ENCODE measurements around the gene IFIH1. TPM values are rescaled to one million over a fixed set of nuclear protein-coding genes. Genes with fewer than 3 reads are reported as not detected.

The IFIH1 gene
- total RNA-seq, 1 experiment from 2014 or later: 4.5 TPM

GRCh38 chr2:162297925-162298552 lies 20.4 kb downstream of the IFIH1 start:
- no TSS peak for BruUV-seq (replicated peaks)
- H3K27me3 Mint-ChIP-seq (ENCODE audit: insufficient read depth, unreplicated experiment): no peaks in the 10 kb centered on the region
- DNase-seq (ENCODE audit: unreplicated experiment): peak; percentile 83
- H3K9me3 Mint-ChIP-seq (ENCODE audit: unreplicated experiment): no peaks in the 10 kb centered on the region
- peak; percentile 75 for TF ChIP-seq CTCF (IDR thresholded peaks at IDR 0.05; ENCODE audit: unreplicated experiment)
- H3K4me3 Mint-ChIP-seq (ENCODE audit: unreplicated experiment): no peak overlapping the region
- ChIA-PET POLR2A (interaction anchor here (0.5 to 3.5 kb wide), 10 partner anchors 12 to 385 kb away, joined by 3 to 21 read pairs (median 4); partner anchors contain the start of gene FAP), CTCF (interaction anchor here (0.5 to 24.0 kb wide), 44 partner anchors 8 to 991 kb away, joined by 3 to 639 read pairs (median 4); partner anchors contain the start of gene GCG)
- intact Hi-C loops (cut with micrococcal nuclease): loop anchor here (1.0 kb wide), 2 partner anchors 37 to 77 kb away; no protein-coding TSS in a partner anchor
- peaks cover 5% of the 10 kb centered on the region for H3K4me1 Mint-ChIP-seq (ENCODE audit: insufficient read depth, unreplicated experiment)
- H3K27ac Mint-ChIP-seq (ENCODE audit: low read depth, unreplicated experiment): no peak overlapping the region
- H3K36me3 Mint-ChIP-seq (ENCODE audit: insufficient read depth, unreplicated experiment): no peaks in the 10 kb centered on the region

DNA sequence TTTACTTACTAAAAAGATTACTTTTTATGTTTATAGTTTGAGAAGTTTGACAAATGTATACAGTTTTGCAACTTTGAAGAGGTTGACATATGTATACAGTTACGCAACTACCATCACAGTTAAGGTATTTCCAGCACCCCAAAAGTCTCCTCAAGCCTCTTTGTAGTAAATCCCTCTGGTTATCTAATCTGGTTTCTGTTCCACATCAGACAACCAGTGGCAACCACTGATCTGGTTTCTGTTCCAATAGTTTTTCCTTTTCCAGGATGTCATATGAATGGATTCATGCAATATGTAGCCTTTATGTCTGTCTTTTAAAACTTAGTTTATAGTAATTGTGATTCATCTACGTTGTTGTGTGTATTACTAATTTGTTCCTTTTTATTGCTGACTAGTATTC lies 23.5 kb downstream of the IFIH1 start:
- no peak overlapping the region for H3K4me3 Mint-ChIP-seq (ENCODE audit: unreplicated experiment)
- no peak for TF ChIP-seq CTCF (IDR thresholded peaks at IDR 0.05; ENCODE audit: unreplicated experiment)
- H3K27ac Mint-ChIP-seq (ENCODE audit: low read depth, unreplicated experiment): no peak overlapping the region
- intact Hi-C loops (cut with micrococcal nuclease): no loop called here
- H3K9me3 Mint-ChIP-seq (ENCODE audit: unreplicated experiment): no peaks in the 10 kb centered on the region
- POLR2A ChIA-PET: interaction anchor here (0.7 to 1.9 kb wide), 4 partner anchors 48 to 349 kb away, joined by 3 to 5 read pairs (median 4); no protein-coding TSS in a partner anchor
- no peaks in the 10 kb centered on the region for H3K27me3 Mint-ChIP-seq (ENCODE audit: insufficient read depth, unreplicated experiment)
- no TSS peak for BruUV-seq (replicated peaks)
- DNase-seq (ENCODE audit: unreplicated experiment): no peak
- CTCF ChIA-PET: interaction anchor here (0.7 to 24.0 kb wide), 4 partner anchors 77 to 170 kb away, joined by 3 to 639 read pairs (median 129); partner anchors contain the start of gene GCG
- peaks cover 11% of the 10 kb centered on the region for H3K4me1 Mint-ChIP-seq (ENCODE audit: insufficient read depth, unreplicated experiment)
- no peaks in the 10 kb centered on the region for H3K36me3 Mint-ChIP-seq (ENCODE audit: insufficient read depth, unreplicated experiment)

GRCh38 chr2:162293122-162293786 lies 25.2 kb downstream of the IFIH1 start:
- ChIA-PET POLR2A (interaction anchor here (0.6 to 1.9 kb wide), 5 partner anchors 35 to 69 kb away, joined by 3 to 6 read pairs (median 4); no protein-coding TSS in a partner anchor), CTCF (interaction anchor here (0.6 to 24.0 kb wide), 5 partner anchors 16 to 143 kb away, joined by 3 to 639 read pairs (median 4); partner anchors contain the start of gene GCG)
- Mint-ChIP-seq H3K27me3 (ENCODE audit: insufficient read depth, unreplicated experiment) (no peaks in the 10 kb centered on the region), H3K36me3 (ENCODE audit: insufficient read depth, unreplicated experiment) (no peaks in the 10 kb centered on the region), H3K4me3 (ENCODE audit: unreplicated experiment) (no peak overlapping the region), H3K4me1 (ENCODE audit: insufficient read depth, unreplicated experiment) (peaks cover 11% of the 10 kb centered on the region), H3K9me3 (ENCODE audit: unreplicated experiment) (no peaks in the 10 kb centered on the region), H3K27ac (ENCODE audit: low read depth, unreplicated experiment) (no peak overlapping the region)
- intact Hi-C loops (cut with micrococcal nuclease): no loop called here
- DNase-seq (ENCODE audit: unreplicated experiment): peak; percentile 65
- TF ChIP-seq CTCF (IDR thresholded peaks at IDR 0.05; ENCODE audit: unreplicated experiment): no peak
- BruUV-seq (replicated peaks): no TSS peak

GRCh38 chr2:162291748-162292147 lies 26.7 kb downstream of the IFIH1 start:
- TF ChIP-seq CTCF (IDR thresholded peaks at IDR 0.05; ENCODE audit: unreplicated experiment): no peak
- Mint-ChIP-seq H3K9me3 (ENCODE audit: unreplicated experiment) (no peaks in the 10 kb centered on the region), H3K27me3 (ENCODE audit: insufficient read depth, unreplicated experiment) (no peaks in the 10 kb centered on the region), H3K36me3 (ENCODE audit: insufficient read depth, unreplicated experiment) (no peaks in the 10 kb centered on the region), H3K27ac (ENCODE audit: low read depth, unreplicated experiment) (no peak overlapping the region), H3K4me3 (ENCODE audit: unreplicated experiment) (no peak overlapping the region), H3K4me1 (ENCODE audit: insufficient read depth, unreplicated experiment) (peaks cover 11% of the 10 kb centered on the region)
- BruUV-seq (replicated peaks): no TSS peak
- ChIA-PET CTCF (interaction anchor here (0.8 to 24.0 kb wide), 3 partner anchors 9 to 138 kb away, joined by 3 to 639 read pairs (median 8); no protein-coding TSS in a partner anchor), POLR2A (interaction anchor here (0.7 kb wide), 1 partner anchor 1386 kb away, joined by 3 read pairs; no protein-coding TSS in a partner anchor)
- intact Hi-C loops (cut with micrococcal nuclease): no loop called here
- no peak for DNase-seq (ENCODE audit: unreplicated experiment)
